ENCODE data around the gene CRACDL.

GRCh38 chr2:98923244-98923940, 12.6 kb downstream of the CRACDL start:
- TF ChIP-seq CTCF (conservative IDR thresholded peaks at IDR 0.05; ENCODE audit: low read depth, low read length) = peak; percentile 59
- no peak for TF ChIP-seq EZH2phosphoT487 (IDR thresholded peaks at IDR 0.05; ENCODE audit: borderline replicate concordance, low read length)

Data from PC-3 (cell line).